ENCODE results near the gene SCAF4. TPM values are rescaled to one million over a fixed set of nuclear protein-coding genes. Genes with fewer than 3 reads are reported as not detected.

The SCAF4 gene
- total RNA-seq, 4 donors from 2014 or later: 8.3 to 18.1 (median 15.0) TPM

- 85 to 93% methylated on average over 4 of the region's 4 CpGs for WGBS, 2 donors
- no peak for TF ChIP-seq POLR2A (IDR thresholded peaks at IDR 0.05)
- no peak for TF ChIP-seq CTCF (IDR thresholded peaks at IDR 0.05)
- H3K27ac ChIP-seq: no peak overlapping the region
- intact Hi-C loops (cut with DNase I): no loop called here
- H3K27me3 ChIP-seq: no peaks in the 10 kb centered on the region
- H3K36me3 ChIP-seq: no peaks in the 10 kb centered on the region
- H3K9me3 ChIP-seq: no peaks in the 10 kb centered on the region
- no peak overlapping the region for H3K4me3 ChIP-seq
- no peak for DNase-seq
- H3K4me1 ChIP-seq: peaks cover 7 to 22% (median 13%) of the 10 kb centered on the region in 3 donors
Measured at GRCh38 chr21:31735511-31735992, 3.6 kb upstream of the SCAF4 start.

- no peak for DNase-seq
- Histone ChIP-seq H3K27me3 (no peaks in the 10 kb centered on the region), H3K4me3 (no peak overlapping the region), H3K27ac (peak overlapping the region in 3 of 4 donors; percentile 83 to 96 (median 95)), H3K4me1 (peaks cover 10 to 41% (median 29%) of the 10 kb centered on the region in 3 donors), H3K36me3 (no peaks in the 10 kb centered on the region), H3K9me3 (no peaks in the 10 kb centered on the region)
- 71 to 82% methylated on average over 6 of the region's 6 CpGs for WGBS, 2 donors
- intact Hi-C loops (cut with DNase I): no loop called here
- no peak for TF ChIP-seq CTCF (IDR thresholded peaks at IDR 0.05)
- TF ChIP-seq POLR2A (IDR thresholded peaks at IDR 0.05): no peak
Measured at GRCh38 chr21:31733551-31734149, 1.7 kb upstream of the SCAF4 start.

DNA sequence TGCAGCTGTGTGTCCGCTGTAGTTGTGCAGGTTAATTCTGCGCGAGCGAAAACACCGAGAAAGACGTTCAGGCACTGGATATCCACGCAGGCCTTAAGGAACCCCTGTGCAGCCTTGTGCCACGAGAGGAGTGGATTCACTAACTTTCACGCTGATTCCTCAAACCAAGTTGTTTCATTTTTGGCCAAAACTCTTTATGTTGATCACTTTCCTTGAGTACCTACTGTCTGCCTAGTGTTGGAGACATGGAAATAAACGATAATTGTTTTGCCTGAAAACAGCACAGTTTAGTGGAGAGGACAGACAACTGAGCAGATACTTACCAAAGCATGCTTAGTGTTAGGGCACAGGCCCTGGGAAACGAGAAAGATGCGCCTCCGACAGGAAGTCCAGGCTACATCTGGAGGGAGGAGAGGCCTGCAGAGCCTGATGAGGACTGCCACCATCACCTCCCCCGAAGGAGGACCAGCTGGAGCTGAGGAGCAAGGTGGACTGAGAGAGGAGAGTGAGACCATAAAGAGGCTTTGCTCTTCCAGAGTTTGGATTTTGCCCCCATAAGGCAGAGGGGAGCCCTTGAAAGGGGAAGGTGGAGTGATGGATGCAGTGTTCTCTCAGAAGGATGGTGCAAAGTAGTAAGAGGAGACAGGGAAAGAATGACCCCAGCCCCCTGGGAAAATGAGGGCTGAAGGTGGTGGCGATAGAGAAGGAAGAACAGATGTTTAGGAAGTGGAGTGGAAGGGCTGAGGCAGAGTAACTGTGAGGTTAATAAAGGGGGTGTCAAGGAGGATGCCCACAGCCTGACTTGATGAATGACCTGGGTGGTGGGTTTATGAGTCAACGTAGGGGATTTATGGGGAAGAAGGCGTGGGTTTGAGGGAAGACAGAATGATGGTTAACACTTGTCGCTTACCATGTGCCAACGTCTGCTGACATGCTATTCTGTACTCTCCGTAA, 956 bp upstream of the SCAF4 start:
- Histone ChIP-seq H3K4me3 (peak overlapping the region; percentile 71 to 89 (median 80)), H3K9me3 (no peaks in the 10 kb centered on the region), H3K27me3 (no peaks in the 10 kb centered on the region), H3K36me3 (no peaks in the 10 kb centered on the region), H3K27ac (peak overlapping the region; percentile 83 to 99 (median 96)), H3K4me1 (peaks cover 10 to 49% (median 34%) of the 10 kb centered on the region in 3 donors)
- TF ChIP-seq CTCF (IDR thresholded peaks at IDR 0.05) (no peak), POLR2A (IDR thresholded peaks at IDR 0.05) (no peak)
- no peak for DNase-seq
- intact Hi-C loops (cut with DNase I): no loop called here
- 17 to 26% methylated on average over 14 to 20 of the region's 20 CpGs for WGBS, 2 donors

DNA sequence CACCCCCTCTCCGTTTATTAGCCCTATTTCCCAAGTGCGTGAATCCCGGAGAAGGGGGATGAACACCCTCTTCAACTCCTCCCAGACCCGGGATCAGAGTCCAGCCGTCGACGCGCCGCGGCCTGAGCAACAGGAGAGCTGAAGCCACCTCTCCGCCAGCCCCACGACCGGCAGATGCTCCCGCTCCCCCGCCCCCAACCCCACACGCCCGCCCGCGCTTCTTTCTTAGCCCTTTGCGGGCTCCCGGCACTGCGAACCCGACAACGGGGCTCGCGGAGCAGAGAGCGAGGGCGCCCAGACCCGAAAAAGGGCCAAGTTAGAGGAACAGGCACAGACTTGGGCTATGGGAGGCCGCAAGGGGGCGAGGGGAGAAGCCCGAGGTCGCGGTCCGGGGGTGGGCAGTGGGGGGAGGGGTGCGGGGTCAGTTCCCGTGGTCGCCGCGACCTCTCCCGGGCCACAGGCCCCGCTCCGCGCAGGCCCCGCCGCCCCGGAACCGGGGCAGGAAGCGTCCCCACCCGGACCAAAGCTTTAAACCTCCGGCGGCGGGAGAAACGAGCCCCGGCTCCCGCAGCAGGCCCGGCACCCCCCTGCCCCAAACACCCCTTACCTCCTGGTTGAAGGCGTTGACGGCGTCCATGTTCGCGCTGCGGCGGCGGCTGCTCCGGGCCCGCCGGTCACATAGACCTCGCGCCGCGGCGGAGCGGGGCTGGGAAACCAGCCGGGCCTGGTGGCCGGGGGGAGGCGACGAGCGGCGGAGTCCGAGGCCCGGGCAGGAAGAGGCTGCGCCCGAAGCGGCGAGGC, 662 bp downstream of the SCAF4 start:
- no peak for DNase-seq
- TF ChIP-seq CTCF (IDR thresholded peaks at IDR 0.05): no peak
- no peak for TF ChIP-seq POLR2A (IDR thresholded peaks at IDR 0.05)
- WGBS, 2 donors: 0 to 1% methylated on average over 11 to 34 of the region's 86 CpGs
- peaks cover 10 to 64% (median 34%) of the 10 kb centered on the region in 3 donors for H3K4me1 ChIP-seq
- H3K27me3 ChIP-seq: no peaks in the 10 kb centered on the region
- peak overlapping the region; percentile 71 to 89 (median 80) for H3K4me3 ChIP-seq
- H3K9me3 ChIP-seq: no peaks in the 10 kb centered on the region
- intact Hi-C loops (cut with DNase I): no loop called here
- H3K36me3 ChIP-seq: no peaks in the 10 kb centered on the region
- peak overlapping the region; percentile 94 to 99 (median 96) for H3K27ac ChIP-seq

Data from esophagus squamous epithelium (tissue), 5 donors.